ENCODE results near the gene ALAD.

DNA sequence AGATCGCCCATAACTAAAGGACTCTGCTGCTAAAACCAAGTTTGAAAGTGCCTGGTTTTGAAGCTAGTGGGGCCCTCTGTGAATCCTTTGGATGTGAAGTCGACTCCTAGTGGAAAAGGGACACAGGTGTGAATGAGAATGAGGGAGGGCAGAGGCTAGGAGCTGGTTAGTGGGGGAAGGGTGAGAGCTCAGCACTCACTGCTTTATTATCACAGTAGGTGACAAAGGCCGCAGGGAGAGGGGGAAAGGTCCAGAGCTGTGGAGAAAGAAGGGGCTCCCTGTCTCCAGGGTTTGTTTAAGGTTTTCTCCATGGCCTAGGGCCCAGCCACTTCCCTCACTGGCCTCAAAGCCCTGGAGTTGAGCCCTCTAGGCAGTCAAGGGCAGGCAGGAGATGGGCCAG is 27.8 kb downstream of the ALAD start:
- TF ChIP-seq JUN (CRISPR knock-in tag; IDR thresholded peaks at IDR 0.05) (no peak), ZNF546 (CRISPR knock-in tag; conservative IDR thresholded peaks at IDR 0.05) (no peak), BRF2 (CRISPR knock-in tag; IDR thresholded peaks at IDR 0.05) (no peak), FIP1L1 (IDR thresholded peaks at IDR 0.05; ENCODE audit: borderline replicate concordance, insufficient read depth, low read depth, low read length) (no peak), ZNF768 (CRISPR knock-in tag; IDR thresholded peaks at IDR 0.05) (no peak)
- TF ChIP-seq, protein P1, sequence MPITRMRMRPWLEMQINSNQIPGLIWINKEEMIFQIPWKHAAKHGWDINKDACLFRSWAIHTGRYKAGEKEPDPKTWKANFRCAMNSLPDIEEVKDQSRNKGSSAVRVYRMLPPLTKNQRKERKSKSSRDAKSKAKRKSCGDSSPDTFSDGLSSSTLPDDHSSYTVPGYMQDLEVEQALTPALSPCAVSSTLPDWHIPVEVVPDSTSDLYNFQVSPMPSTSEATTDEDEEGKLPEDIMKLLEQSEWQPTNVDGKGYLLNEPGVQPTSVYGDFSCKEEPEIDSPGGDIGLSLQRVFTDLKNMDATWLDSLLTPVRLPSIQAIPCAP (CRISPR knock-in tag; IDR thresholded peaks at IDR 0.05; ENCODE audit: low read depth): no peak
- TF ChIP-seq, protein P2, sequence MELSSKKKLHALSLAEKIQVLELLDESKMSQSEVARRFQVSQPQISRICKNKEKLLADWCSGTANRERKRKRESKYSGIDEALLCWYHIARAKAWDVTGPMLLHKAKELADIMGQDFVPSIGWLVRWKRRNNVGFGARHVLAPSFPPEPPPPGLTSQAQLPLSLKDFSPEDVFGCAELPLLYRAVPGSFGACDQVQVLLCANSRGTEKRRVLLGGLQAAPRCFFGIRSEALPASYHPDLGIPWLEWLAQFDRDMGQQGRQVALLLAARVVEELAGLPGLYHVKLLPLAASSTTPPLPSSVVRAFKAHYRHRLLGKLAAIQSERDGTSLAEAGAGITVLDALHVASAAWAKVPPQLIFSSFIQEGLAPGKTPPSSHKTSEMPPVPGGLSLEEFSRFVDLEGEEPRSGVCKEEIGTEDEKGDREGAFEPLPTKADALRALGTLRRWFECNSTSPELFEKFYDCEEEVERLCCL (CRISPR knock-in tag; IDR thresholded peaks at IDR 0.05; ENCODE audit: borderline replicate concordance): no peak
- TF ChIP-seq, protein P3, sequence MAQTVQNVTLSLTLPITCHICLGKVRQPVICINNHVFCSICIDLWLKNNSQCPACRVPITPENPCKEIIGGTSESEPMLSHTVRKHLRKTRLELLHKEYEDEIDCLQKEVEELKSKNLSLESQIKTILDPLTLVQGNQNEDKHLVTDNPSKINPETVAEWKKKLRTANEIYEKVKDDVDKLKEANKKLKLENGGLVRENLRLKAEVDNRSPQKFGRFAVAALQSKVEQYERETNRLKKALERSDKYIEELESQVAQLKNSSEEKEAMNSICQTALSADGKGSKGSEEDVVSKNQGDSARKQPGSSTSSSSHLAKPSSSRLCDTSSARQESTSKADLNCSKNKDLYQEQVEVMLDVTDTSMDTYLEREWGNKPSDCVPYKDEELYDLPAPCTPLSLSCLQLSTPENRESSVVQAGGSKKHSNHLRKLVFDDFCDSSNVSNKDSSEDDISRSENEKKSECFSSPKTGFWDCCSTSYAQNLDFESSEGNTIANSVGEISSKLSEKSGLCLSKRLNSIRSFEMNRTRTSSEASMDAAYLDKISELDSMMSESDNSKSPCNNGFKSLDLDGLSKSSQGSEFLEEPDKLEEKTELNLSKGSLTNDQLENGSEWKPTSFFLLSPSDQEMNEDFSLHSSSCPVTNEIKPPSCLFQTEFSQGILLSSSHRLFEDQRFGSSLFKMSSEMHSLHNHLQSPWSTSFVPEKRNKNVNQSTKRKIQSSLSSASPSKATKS (CRISPR knock-in tag; IDR thresholded peaks at IDR 0.05): no peak

Measured in HepG2 (cell line).